GM12875 (cell line): ENCODE measurements around the gene ATP11A.

Experiments
- H3K4me3 ChIP-seq: one replicate; pipeline ENCODE4 v1.5.1; 2011; ENCODE audit warnings: low read depth, low read length, control low read depth
- CTCF ChIP-seq: IDR thresholded peaks from 2 replicates; pipeline ENCODE4 v1.5.1; 2011; ENCODE audit warnings: low read depth, mild to moderate bottlenecking, control low read depth, inconsistent platforms, low read length, moderate library complexity, borderline replicate concordance; ENCODE audit not compliant: insufficient read depth

The ATP11A gene

GRCh38 chr13:112748947-112749735 lies 59.3 kb downstream of the ATP11A start:
- H3K4me3 ChIP-seq, result no peak overlapping the region
- no peak for TF ChIP-seq CTCF

- H3K4me3 ChIP-seq, result no peak overlapping the region
- no peak for TF ChIP-seq CTCF
Measured at GRCh38 chr13:112750570-112750969, 60.7 kb downstream of the ATP11A start.

- no peak overlapping the region for H3K4me3 ChIP-seq
- no peak for TF ChIP-seq CTCF
Measured at GRCh38 chr13:112751617-112752016, 61.8 kb downstream of the ATP11A start.

GRCh38 chr13:112752211-112752610 lies 62.4 kb downstream of the ATP11A start:
- no peak overlapping the region for H3K4me3 ChIP-seq
- TF ChIP-seq CTCF, result no peak

- no peak overlapping the region for H3K4me3 ChIP-seq
- TF ChIP-seq CTCF, result no peak
Measured at GRCh38 chr13:112752711-112753541, 63.1 kb downstream of the ATP11A start.

- no peak for TF ChIP-seq CTCF
- no peak overlapping the region for H3K4me3 ChIP-seq
Measured at GRCh38 chr13:112753833-112754232, 64.0 kb downstream of the ATP11A start.

- H3K4me3 ChIP-seq, result no peak overlapping the region
- TF ChIP-seq CTCF, result no peak
Measured at GRCh38 chr13:112754281-112755025, 64.6 kb downstream of the ATP11A start.
